ENCODE results near the gene PRUNE1. TPM values are rescaled to one million over a fixed set of nuclear protein-coding genes. Genes with fewer than 3 reads are reported as not detected.

The PRUNE1 gene
- total and polyA plus RNA-seq, 3 experiments from 2014 or later: 14.6 to 49.4 (median 16.8) TPM

DNA sequence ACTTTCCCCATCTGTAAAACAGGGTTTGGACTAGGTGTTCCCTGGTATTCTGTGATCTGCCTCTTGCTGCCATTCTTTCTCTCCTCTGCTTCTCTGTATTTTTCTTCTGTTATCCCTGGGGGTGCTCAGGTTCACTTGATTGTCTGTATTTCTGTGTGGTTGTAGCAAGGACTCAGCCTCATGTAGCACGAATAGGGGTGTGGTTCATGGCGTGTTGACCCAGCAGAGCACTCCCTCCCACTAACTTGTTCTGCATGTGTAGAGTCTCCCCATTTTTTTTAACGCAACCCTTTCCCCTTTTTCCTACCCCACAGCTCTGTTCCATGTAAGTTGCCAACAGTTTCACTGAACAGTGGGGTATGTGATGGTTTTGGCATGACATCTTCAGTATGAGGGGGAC, 26.9 kb downstream of the PRUNE1 start:
- H3K36me3 ChIP-seq (ENCODE audit: insufficient read depth, low read length): peaks cover 16% of the 10 kb centered on the region
- Mint-ChIP-seq H3K36me3 (peaks cover 0 to 37% (median 16%) of the 10 kb centered on the region in 3 donors), H3K4me3 (no peak overlapping the region), H3K27me3 (no peaks in the 10 kb centered on the region), H3K9me3 (no peaks in the 10 kb centered on the region), H3K27ac (peak overlapping the region in 5 of 8 donors; percentile 2 to 80 (median 59)), H3K4me1 (peaks cover 0 to 6% (median 4%) of the 10 kb centered on the region in 3 donors)
- ChIA-PET CTCF (no interaction called here), POLR2A (no interaction called here)
- no peaks in the 10 kb centered on the region for H3K4me1 ChIP-seq (ENCODE audit: insufficient read depth, low read length)
- no peak overlapping the region for H3K27ac ChIP-seq (ENCODE audit: low read depth, low read length)
- no peaks in the 10 kb centered on the region for H3K9me3 ChIP-seq (ENCODE audit: low read length)
- no peak overlapping the region for H3K4me3 ChIP-seq (ENCODE audit: low read length)
- no peaks in the 10 kb centered on the region for H3K27me3 ChIP-seq (ENCODE audit: insufficient read depth, low read length, poor library complexity, severe bottlenecking)
- no peak for DNase-seq

DNA sequence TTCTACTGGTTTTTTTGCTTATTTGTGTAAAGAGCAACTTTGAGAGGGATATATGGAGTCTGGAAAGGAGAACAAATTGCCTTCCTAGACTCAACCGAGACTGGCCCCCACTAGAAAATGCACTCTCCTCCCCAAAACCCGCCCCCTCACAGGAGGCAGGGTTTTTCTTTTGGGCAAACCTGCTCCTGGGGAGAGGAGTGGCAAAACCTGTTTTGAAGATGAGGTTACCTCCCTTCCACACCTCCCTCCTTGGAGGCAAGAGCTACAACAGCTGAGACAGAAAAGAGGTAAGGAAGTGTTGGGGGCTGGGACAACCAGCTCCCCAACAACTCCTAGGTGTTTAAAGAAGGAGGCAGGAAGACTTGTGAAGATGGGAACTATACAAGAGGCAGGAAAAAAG, 28.1 kb downstream of the PRUNE1 start, which contains the start of gene BNIPL:
BNIPL (plus strand) TSS at position 231 of the 400 bp plus-strand sequence; CDS start at position 371, 140 bp downstream.
- Mint-ChIP-seq H3K27me3 (no peaks in the 10 kb centered on the region), H3K27ac (peak within 1 kb of the TSS in 6 of 8 donors; percentile 59 to 90 (median 76)), H3K4me1 (peaks cover 0 to 6% (median 4%) of the 10 kb centered on the region in 3 donors), H3K4me3 (no peak within 1 kb of the TSS), H3K9me3 (no peaks in the 10 kb centered on the region), H3K36me3 (peaks cover 0 to 26% (median 13%) of the 10 kb centered on the region in 3 donors)
- no peaks in the 10 kb centered on the region for H3K27me3 ChIP-seq (ENCODE audit: insufficient read depth, low read length, poor library complexity, severe bottlenecking)
- no peak for DNase-seq
- H3K27ac ChIP-seq (ENCODE audit: low read depth, low read length): no peak within 1 kb of the TSS
- no peak within 1 kb of the TSS for H3K4me3 ChIP-seq (ENCODE audit: low read length)
- H3K9me3 ChIP-seq (ENCODE audit: low read length): no peaks in the 10 kb centered on the region
- ChIA-PET CTCF (interaction anchor here (1.2 to 2.0 kb wide), 2 partner anchors 11 to 23 kb away, joined by 4 to 6 read pairs; partner anchors contain the start of genes CDC42SE1 and MLLT11), POLR2A (interaction anchor here (0.7 kb wide), 1 partner anchor 33 kb away, joined by 6 read pairs; no protein-coding TSS in a partner anchor)
- H3K4me1 ChIP-seq (ENCODE audit: insufficient read depth, low read length): no peaks in the 10 kb centered on the region
- peaks cover 12% of the 10 kb centered on the region for H3K36me3 ChIP-seq (ENCODE audit: insufficient read depth, low read length)

DNA sequence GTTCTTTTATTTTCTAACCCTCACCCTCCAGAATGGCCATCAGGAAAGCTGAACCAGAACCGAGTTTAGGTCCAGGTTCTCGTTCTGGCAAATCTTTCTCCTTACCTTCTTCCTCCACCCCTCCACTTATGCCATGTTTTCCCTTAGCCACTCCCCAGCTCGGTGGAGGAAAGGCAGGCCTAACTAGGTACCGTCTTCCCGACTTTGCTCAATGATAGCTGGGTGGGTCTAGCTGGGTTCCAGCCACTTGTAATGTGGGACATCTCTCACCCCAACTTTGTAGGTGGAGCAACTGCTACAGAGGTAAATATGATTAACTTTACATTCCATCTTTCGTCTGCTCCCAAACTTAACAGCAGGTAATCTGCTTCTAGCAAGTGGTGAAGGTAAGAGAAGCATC, 28.8 kb downstream of the PRUNE1 start:
- Histone ChIP-seq H3K4me3 (ENCODE audit: low read length) (no peak overlapping the region), H3K4me1 (ENCODE audit: insufficient read depth, low read length) (no peaks in the 10 kb centered on the region), H3K9me3 (ENCODE audit: low read length) (no peaks in the 10 kb centered on the region), H3K27me3 (ENCODE audit: insufficient read depth, low read length, poor library complexity, severe bottlenecking) (no peaks in the 10 kb centered on the region), H3K36me3 (ENCODE audit: insufficient read depth, low read length) (peaks cover 12% of the 10 kb centered on the region), H3K27ac (ENCODE audit: low read depth, low read length) (no peak overlapping the region)
- no peak for DNase-seq
- peaks cover 0 to 6% (median 4%) of the 10 kb centered on the region in 3 donors for H3K4me1 Mint-ChIP-seq
- no peak overlapping the region for H3K4me3 Mint-ChIP-seq
- ChIA-PET CTCF (interaction anchor here (1.2 to 2.0 kb wide), 2 partner anchors 12 to 23 kb away, joined by 4 to 6 read pairs; partner anchors contain the start of genes CDC42SE1 and MLLT11), POLR2A (interaction anchor here (0.7 kb wide), 1 partner anchor 33 kb away, joined by 6 read pairs; no protein-coding TSS in a partner anchor)
- H3K9me3 Mint-ChIP-seq: no peaks in the 10 kb centered on the region
- no peaks in the 10 kb centered on the region for H3K27me3 Mint-ChIP-seq
- H3K27ac Mint-ChIP-seq: peak overlapping the region in 4 of 8 donors; percentile 58 to 90 (median 66)
- H3K36me3 Mint-ChIP-seq: peaks cover 0 to 23% (median 10%) of the 10 kb centered on the region in 3 donors

GRCh38 chr1:151039521-151039920, 31.3 kb downstream of the PRUNE1 start:
- peaks cover 10 to 19% (median 12%) of the 10 kb centered on the region in 3 donors for H3K4me1 Mint-ChIP-seq
- no peaks in the 10 kb centered on the region for H3K9me3 Mint-ChIP-seq
- ChIA-PET POLR2A (no interaction called here), CTCF (interaction anchor here (3.7 kb wide), 1 partner anchor 15 kb away, joined by 13 read pairs; no protein-coding TSS in a partner anchor)
- no peak overlapping the region for H3K4me3 Mint-ChIP-seq
- Histone ChIP-seq H3K27me3 (ENCODE audit: insufficient read depth, low read length, poor library complexity, severe bottlenecking) (no peaks in the 10 kb centered on the region), H3K27ac (ENCODE audit: low read depth, low read length) (no peak overlapping the region), H3K4me3 (ENCODE audit: low read length) (no peak overlapping the region), H3K9me3 (ENCODE audit: low read length) (no peaks in the 10 kb centered on the region), H3K4me1 (ENCODE audit: insufficient read depth, low read length) (peaks cover 8% of the 10 kb centered on the region), H3K36me3 (ENCODE audit: insufficient read depth, low read length) (peaks cover 4% of the 10 kb centered on the region)
- DNase-seq: no peak
- H3K36me3 Mint-ChIP-seq: peaks cover 0 to 13% (median 9%) of the 10 kb centered on the region in 3 donors
- no peaks in the 10 kb centered on the region for H3K27me3 Mint-ChIP-seq
- peak overlapping the region in 1 of 8 donors; percentile 15 for H3K27ac Mint-ChIP-seq

DNA sequence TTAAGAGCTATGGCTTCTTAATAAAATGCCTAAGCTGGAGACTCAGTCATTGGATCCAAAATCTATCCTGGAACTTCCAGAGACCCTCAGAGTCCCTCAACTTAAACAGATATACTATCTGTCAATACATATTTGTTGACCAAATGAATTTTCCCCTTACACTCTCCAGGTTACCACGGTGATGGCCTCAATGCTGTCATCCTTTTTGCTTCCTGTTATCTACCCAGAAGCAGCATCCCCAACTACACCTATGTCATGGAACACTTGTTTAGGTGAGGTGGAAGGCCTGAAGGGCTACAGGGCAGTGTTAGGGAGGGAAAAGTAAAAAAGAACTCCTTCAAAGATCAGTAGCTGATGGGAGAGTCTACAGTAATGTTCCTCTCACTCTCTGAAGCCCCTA, 34.9 kb downstream of the PRUNE1 start:
- Histone ChIP-seq H3K27me3 (ENCODE audit: insufficient read depth, low read length, poor library complexity, severe bottlenecking) (no peaks in the 10 kb centered on the region), H3K36me3 (ENCODE audit: insufficient read depth, low read length) (no peaks in the 10 kb centered on the region), H3K4me1 (ENCODE audit: insufficient read depth, low read length) (peaks cover 21% of the 10 kb centered on the region), H3K4me3 (ENCODE audit: low read length) (no peak overlapping the region), H3K27ac (ENCODE audit: low read depth, low read length) (no peak overlapping the region), H3K9me3 (ENCODE audit: low read length) (no peaks in the 10 kb centered on the region)
- H3K36me3 Mint-ChIP-seq: peaks cover 0 to 7% (median 1%) of the 10 kb centered on the region in 3 donors
- H3K27me3 Mint-ChIP-seq: no peaks in the 10 kb centered on the region
- peaks cover 24 to 35% (median 31%) of the 10 kb centered on the region in 3 donors for H3K4me1 Mint-ChIP-seq
- CTCF ChIA-PET: interaction anchor here (1.2 to 8.9 kb wide), 5 partner anchors 14 to 36 kb away, joined by 3 to 94 read pairs (median 8); partner anchors contain the start of genes CDC42SE1, GABPB2, MINDY1 and MLLT11
- DNase-seq: peak in 1 of 5 donors; percentile 53
- POLR2A ChIA-PET: no interaction called here
- H3K4me3 Mint-ChIP-seq: no peak overlapping the region
- peak overlapping the region in 4 of 8 donors; percentile 26 to 81 (median 74) for H3K27ac Mint-ChIP-seq
- H3K9me3 Mint-ChIP-seq: peaks cover 0 to 1% (median 0%) of the 10 kb centered on the region in 5 donors

GRCh38 chr1:151047591-151047924, 39.3 kb downstream of the PRUNE1 start, which contains the start of gene C1orf56:
Gene C1orf56, plus strand, starts transcription at chr1:151047751. Its CDS starts 97 bp downstream, at chr1:151047848.
- Histone ChIP-seq H3K4me1 (ENCODE audit: insufficient read depth, low read length) (peaks cover 52% of the 10 kb centered on the region), H3K36me3 (ENCODE audit: insufficient read depth, low read length) (peaks cover 12% of the 10 kb centered on the region), H3K9me3 (ENCODE audit: low read length) (no peaks in the 10 kb centered on the region), H3K4me3 (ENCODE audit: low read length) (peak within 1 kb of the TSS; percentile 76), H3K27me3 (ENCODE audit: insufficient read depth, low read length, poor library complexity, severe bottlenecking) (no peaks in the 10 kb centered on the region), H3K27ac (ENCODE audit: low read depth, low read length) (peak within 1 kb of the TSS; percentile 53)
- H3K4me1 Mint-ChIP-seq: peaks cover 61 to 77% (median 74%) of the 10 kb centered on the region in 3 donors
- DNase-seq: peak; percentile 46 to 78 (median 58)
- no peaks in the 10 kb centered on the region for H3K27me3 Mint-ChIP-seq
- peaks cover 0 to 22% (median 5%) of the 10 kb centered on the region in 3 donors for H3K36me3 Mint-ChIP-seq
- POLR2A ChIA-PET: interaction anchor here (0.6 to 5.6 kb wide), 4 partner anchors 11 to 51 kb away, joined by 3 to 88 read pairs (median 6); partner anchors contain the start of genes CDC42SE1, MINDY1 and MLLT11
- peaks cover 0 to 1% (median 0%) of the 10 kb centered on the region in 5 donors for H3K9me3 Mint-ChIP-seq
- peak within 1 kb of the TSS; percentile 88 to 96 (median 91) for H3K4me3 Mint-ChIP-seq
- CTCF ChIA-PET: interaction anchor here (0.6 to 8.9 kb wide), 14 partner anchors 12 to 791 kb away, joined by 3 to 94 read pairs (median 4); partner anchors contain the start of genes CDC42SE1, GABPB2, MLLT11 and TNFAIP8L2
- peak within 1 kb of the TSS; percentile 87 to 98 (median 93) for H3K27ac Mint-ChIP-seq

DNA sequence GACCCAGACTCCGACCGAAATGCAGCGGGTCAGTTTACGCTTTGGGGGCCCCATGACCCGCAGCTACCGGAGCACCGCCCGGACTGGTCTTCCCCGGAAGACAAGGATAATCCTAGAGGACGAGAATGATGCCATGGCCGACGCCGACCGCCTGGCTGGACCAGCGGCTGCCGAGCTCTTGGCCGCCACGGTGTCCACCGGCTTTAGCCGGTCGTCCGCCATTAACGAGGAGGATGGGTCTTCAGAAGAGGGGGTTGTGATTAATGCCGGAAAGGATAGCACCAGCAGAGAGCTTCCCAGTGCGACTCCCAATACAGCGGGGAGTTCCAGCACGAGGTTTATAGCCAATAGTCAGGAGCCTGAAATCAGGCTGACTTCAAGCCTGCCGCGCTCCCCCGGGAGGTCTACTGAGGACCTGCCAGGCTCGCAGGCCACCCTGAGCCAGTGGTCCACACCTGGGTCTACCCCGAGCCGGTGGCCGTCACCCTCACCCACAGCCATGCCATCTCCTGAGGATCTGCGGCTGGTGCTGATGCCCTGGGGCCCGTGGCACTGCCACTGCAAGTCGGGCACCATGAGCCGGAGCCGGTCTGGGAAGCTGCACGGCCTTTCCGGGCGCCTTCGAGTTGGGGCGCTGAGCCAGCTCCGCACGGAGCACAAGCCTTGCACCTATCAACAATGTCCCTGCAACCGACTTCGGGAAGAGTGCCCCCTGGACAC, 39.8 kb downstream of the PRUNE1 start:
- H3K36me3 ChIP-seq (ENCODE audit: insufficient read depth, low read length): peaks cover 17% of the 10 kb centered on the region
- Mint-ChIP-seq H3K36me3 (peaks cover 0 to 27% (median 6%) of the 10 kb centered on the region in 3 donors), H3K4me1 (peaks cover 63 to 78% (median 74%) of the 10 kb centered on the region in 3 donors), H3K9me3 (peaks cover 0 to 1% (median 0%) of the 10 kb centered on the region in 5 donors), H3K27ac (peak overlapping the region; percentile 87 to 98 (median 93)), H3K4me3 (peak overlapping the region; percentile 88 to 96 (median 91)), H3K27me3 (no peaks in the 10 kb centered on the region)
- H3K27ac ChIP-seq (ENCODE audit: low read depth, low read length): peak overlapping the region; percentile 53
- peak overlapping the region; percentile 76 for H3K4me3 ChIP-seq (ENCODE audit: low read length)
- peak; percentile 38 to 76 (median 63) for DNase-seq
- CTCF ChIA-PET: interaction anchor here (0.6 to 8.9 kb wide), 16 partner anchors 11 to 792 kb away, joined by 3 to 94 read pairs (median 3); partner anchors contain the start of genes CDC42SE1, GABPB2, MINDY1 and MLLT11
- H3K27me3 ChIP-seq (ENCODE audit: insufficient read depth, low read length, poor library complexity, severe bottlenecking): no peaks in the 10 kb centered on the region
- POLR2A ChIA-PET: interaction anchor here (0.5 to 5.6 kb wide), 5 partner anchors 11 to 52 kb away, joined by 3 to 88 read pairs (median 3); partner anchors contain the start of genes CDC42SE1, MINDY1 and MLLT11
- no peaks in the 10 kb centered on the region for H3K9me3 ChIP-seq (ENCODE audit: low read length)
- H3K4me1 ChIP-seq (ENCODE audit: insufficient read depth, low read length): peaks cover 54% of the 10 kb centered on the region

All from CD8-positive, alpha-beta memory T cell (primary cell).